HepG2 (cell line): ENCODE measurements around the gene NOP58. TPM values are rescaled to one million over a fixed set of nuclear protein-coding genes. Genes with fewer than 3 reads are reported as not detected.
A peak's percentile ranks its signal among the peaks of the same experiment; 100 is the strongest.

ENCODE experiments used
- AGO1 ChIP-seq: fragments of 200-400 bp; formaldehyde crosslinking; IDR thresholded peaks from 2 replicates; pipeline ENCODE4 v1.6.1; 2017; ENCODE audit warnings: mild to moderate bottlenecking, low read depth, low read length, moderate library complexity; ENCODE audit not compliant: poor library complexity, severe bottlenecking
- ATF7 ChIP-seq, 2 experiments: fragments of 450-650 bp in 1 of 2; sonication (generic) in 1 of 2; formaldehyde crosslinking in 1 of 2; IDR thresholded peaks; 2 replicates each; pipeline versions ENCODE4 v1.4.0 to v1.6.1; 2016 to 2020; ENCODE audit warnings: antibody characterized with exemption in 1 of 2, mild to moderate bottlenecking in 1 of 2, missing genetic modification reagents in 1 of 2
- FIP1L1 ChIP-seq: fragments of 200-400 bp; formaldehyde crosslinking; IDR thresholded peaks from 2 replicates; pipeline ENCODE4 v1.6.1; 2018; ENCODE audit warnings: low read depth, mild to moderate bottlenecking, low read length, moderate library complexity, borderline replicate concordance; ENCODE audit not compliant: insufficient read depth
- HOXA5 ChIP-seq: sonication (generic); formaldehyde crosslinking; IDR thresholded peaks from 2 replicates; pipeline ENCODE4 v1.4.0; 2020; ENCODE audit warnings: missing genetic modification reagents
- KMT2A ChIP-seq: sonication (generic); formaldehyde crosslinking; IDR thresholded peaks from 2 replicates; pipeline ENCODE4 v1.4.0; 2020; ENCODE audit warnings: missing genetic modification reagents
- NFYB ChIP-seq: sonication (generic); formaldehyde crosslinking; IDR thresholded peaks from 2 replicates; pipeline ENCODE4 v1.4.0; 2020; ENCODE audit warnings: missing genetic modification reagents
- POGZ ChIP-seq: sonication (generic); formaldehyde crosslinking; IDR thresholded peaks from 2 replicates; pipeline ENCODE4 v1.4.0; 2020; ENCODE audit warnings: mild to moderate bottlenecking, missing genetic modification reagents
- SP1 ChIP-seq, 2 experiments: fragments of 450-650 bp in 1 of 2; sonication (generic) in 1 of 2; formaldehyde crosslinking in 1 of 2; IDR thresholded peaks; 2 replicates each; pipeline versions ENCODE4 v1.4.0 to v1.6.1; 2016 to 2020; ENCODE audit warnings: missing genetic modification reagents in 1 of 2
- TBL1XR1 ChIP-seq: fragments of 150-350 bp; IDR thresholded peaks from 2 replicates; pipeline ENCODE4 v1.6.1; 2014; ENCODE audit warnings: borderline replicate concordance, low read length; ENCODE audit not compliant: partially characterized antibody
- ZNF124 ChIP-seq: sonication (generic); formaldehyde crosslinking; IDR thresholded peaks from 2 replicates; pipeline ENCODE4 v1.4.0; 2020; ENCODE audit warnings: missing genetic modification reagents
- ZNF329 ChIP-seq: sonication (generic); formaldehyde crosslinking; IDR thresholded peaks from 2 replicates; pipeline ENCODE4 v1.9.0; 2021; ENCODE audit warnings: low read depth, mild to moderate bottlenecking, missing genetic modification reagents
- ZNF614 ChIP-seq: IDR thresholded peaks from 2 replicates; pipeline ENCODE4 v1.6.1; 2018; ENCODE audit warnings: missing biosample characterization, missing genetic modification reagents, inconsistent platforms, borderline replicate concordance
- ZNF615 ChIP-seq: sonication (generic); formaldehyde crosslinking; IDR thresholded peaks from 2 replicates; pipeline ENCODE4 v1.5.0; 2020; ENCODE audit warnings: mild to moderate bottlenecking, missing genetic modification reagents, borderline replicate concordance
- ZNF747 ChIP-seq: sonication (generic); formaldehyde crosslinking; IDR thresholded peaks from 2 replicates; pipeline ENCODE4 v1.8.1; 2023; ENCODE audit warnings: missing genetic modification reagents, mild to moderate bottlenecking, borderline replicate concordance
- ZNF768 ChIP-seq: sonication (generic); formaldehyde crosslinking; IDR thresholded peaks from 2 replicates; pipeline ENCODE4 v1.4.0; 2020; ENCODE audit warnings: missing genetic modification reagents
- polyA plus RNA-seq, 8 experiments: library from polyadenylated mRNA; depleted of rRNA in 3 of 8; stranded (reverse) in 7 of 8; unstranded in 1 of 8; fragments of >200 nt; fragmentation: Illumina TruSeq in 4 of 8; extraction: Trizol in 4 of 8; gene quantifications; 2 replicates each; pipeline versions ENCODE4 v1.2.1 to v1.2.3, GENCODE V29; 2011 to 2016; ENCODE audit warnings: low read depth in 4 of 8, missing spikeins in 1 of 8, mixed read lengths in 1 of 8; ENCODE audit not compliant: insufficient read depth in 1 of 8
- total RNA-seq, 5 experiments: library from RNA; depleted of rRNA; stranded (reverse); fragments of >200 nt; fragmentation: Illumina TruSeq; extraction: Trizol; gene quantifications; 2 replicates each; pipeline ENCODE4 v1.2.3, GENCODE V29; 2016; ENCODE audit warnings: low read depth in 1 of 5
- TF ChIP-seq, protein P1 (sequence below): sonication (generic); formaldehyde crosslinking; IDR thresholded peaks from 2 replicates; pipeline ENCODE4 v1.4.0; 2020; ENCODE audit warnings: missing genetic modification reagents, mild to moderate bottlenecking, borderline replicate concordance
- TF ChIP-seq, protein P2 (sequence below): sonication (generic); formaldehyde crosslinking; IDR thresholded peaks from 2 replicates; pipeline ENCODE4 v1.5.1; 2020; ENCODE audit warnings: missing genetic modification reagents, mild to moderate bottlenecking, borderline replicate concordance
- TF ChIP-seq, protein P3 (sequence below): IDR thresholded peaks from 2 replicates; pipeline ENCODE4 v1.6.1; 2016; ENCODE audit warnings: missing genetic modification reagents, missing compliant biosample characterization
- TF ChIP-seq, protein P4 (sequence below): sonication (generic); formaldehyde crosslinking; IDR thresholded peaks from 2 replicates; pipeline ENCODE4 v1.8.0; 2022; ENCODE audit warnings: missing genetic modification reagents, mild to moderate bottlenecking, inconsistent platforms, borderline replicate concordance
- TF ChIP-seq, protein P5 (sequence below): sonication (generic); formaldehyde crosslinking; IDR thresholded peaks from 2 replicates; pipeline ENCODE4 v1.8.1; 2023; ENCODE audit warnings: mild to moderate bottlenecking, inconsistent platforms, moderate library complexity, missing genetic modification reagents, borderline replicate concordance

Gene NOP58
- total and polyA plus RNA-seq, 2 of the 13 experiments (the other 11 are each of a cell fraction or from before 2014, with no cell fraction given) = 74.9 to 203 TPM

DNA sequence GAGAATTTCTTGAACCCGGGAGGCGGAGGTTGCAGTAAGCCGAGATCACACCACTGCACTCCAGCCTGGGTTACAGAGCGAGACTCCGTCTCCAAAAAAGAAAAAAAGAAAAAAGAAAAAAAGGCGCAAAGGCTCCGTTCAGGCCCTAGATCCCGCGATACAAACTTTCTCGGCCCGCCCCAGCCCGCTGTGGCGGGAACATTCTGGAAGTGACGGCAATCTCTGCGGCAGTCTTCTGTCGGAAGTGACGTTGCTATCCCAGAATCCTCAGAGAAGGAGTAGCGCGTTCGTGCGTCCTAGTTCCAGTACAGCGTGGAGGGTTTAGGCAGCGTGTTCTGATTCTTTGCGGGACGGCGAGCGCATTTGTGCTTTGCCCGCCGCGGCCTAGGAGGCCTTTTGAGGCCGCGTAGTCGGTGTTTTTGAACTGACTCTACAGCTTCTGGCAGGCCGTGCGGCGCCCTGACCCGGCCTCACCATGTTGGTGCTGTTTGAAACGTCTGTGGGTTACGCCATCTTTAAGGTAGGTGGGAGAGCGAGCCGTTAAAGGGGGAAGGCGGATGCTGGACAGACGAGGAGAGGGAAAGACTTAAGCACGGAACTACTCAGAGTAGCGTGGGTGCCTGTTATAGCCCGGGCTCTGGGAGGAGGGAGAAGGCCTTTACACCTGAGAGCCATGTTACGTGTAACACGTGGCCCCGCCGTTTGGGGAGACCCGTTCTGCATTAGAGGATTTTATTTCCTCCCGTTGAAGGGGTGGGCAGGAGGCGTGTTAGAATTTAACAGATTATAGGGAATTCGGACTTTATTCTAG is at the start of gene NOP58 (continued):
- TF ChIP-seq SP1 (IDR thresholded peaks at IDR 0.05) = no peak
- TF ChIP-seq SP1 (CRISPR knock-in tag; IDR thresholded peaks at IDR 0.05) = peak; percentile 9; the same call in 1 of the 2 replicates
- TF ChIP-seq ZNF329 = peak; percentile 88
- TF ChIP-seq, protein P1, sequence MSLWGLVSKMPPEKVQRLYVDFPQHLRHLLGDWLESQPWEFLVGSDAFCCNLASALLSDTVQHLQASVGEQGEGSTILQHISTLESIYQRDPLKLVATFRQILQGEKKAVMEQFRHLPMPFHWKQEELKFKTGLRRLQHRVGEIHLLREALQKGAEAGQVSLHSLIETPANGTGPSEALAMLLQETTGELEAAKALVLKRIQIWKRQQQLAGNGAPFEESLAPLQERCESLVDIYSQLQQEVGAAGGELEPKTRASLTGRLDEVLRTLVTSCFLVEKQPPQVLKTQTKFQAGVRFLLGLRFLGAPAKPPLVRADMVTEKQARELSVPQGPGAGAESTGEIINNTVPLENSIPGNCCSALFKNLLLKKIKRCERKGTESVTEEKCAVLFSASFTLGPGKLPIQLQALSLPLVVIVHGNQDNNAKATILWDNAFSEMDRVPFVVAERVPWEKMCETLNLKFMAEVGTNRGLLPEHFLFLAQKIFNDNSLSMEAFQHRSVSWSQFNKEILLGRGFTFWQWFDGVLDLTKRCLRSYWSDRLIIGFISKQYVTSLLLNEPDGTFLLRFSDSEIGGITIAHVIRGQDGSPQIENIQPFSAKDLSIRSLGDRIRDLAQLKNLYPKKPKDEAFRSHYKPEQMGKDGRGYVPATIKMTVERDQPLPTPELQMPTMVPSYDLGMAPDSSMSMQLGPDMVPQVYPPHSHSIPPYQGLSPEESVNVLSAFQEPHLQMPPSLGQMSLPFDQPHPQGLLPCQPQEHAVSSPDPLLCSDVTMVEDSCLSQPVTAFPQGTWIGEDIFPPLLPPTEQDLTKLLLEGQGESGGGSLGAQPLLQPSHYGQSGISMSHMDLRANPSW (CRISPR knock-in tag) = peak; percentile 79
- TF ChIP-seq, protein P2, sequence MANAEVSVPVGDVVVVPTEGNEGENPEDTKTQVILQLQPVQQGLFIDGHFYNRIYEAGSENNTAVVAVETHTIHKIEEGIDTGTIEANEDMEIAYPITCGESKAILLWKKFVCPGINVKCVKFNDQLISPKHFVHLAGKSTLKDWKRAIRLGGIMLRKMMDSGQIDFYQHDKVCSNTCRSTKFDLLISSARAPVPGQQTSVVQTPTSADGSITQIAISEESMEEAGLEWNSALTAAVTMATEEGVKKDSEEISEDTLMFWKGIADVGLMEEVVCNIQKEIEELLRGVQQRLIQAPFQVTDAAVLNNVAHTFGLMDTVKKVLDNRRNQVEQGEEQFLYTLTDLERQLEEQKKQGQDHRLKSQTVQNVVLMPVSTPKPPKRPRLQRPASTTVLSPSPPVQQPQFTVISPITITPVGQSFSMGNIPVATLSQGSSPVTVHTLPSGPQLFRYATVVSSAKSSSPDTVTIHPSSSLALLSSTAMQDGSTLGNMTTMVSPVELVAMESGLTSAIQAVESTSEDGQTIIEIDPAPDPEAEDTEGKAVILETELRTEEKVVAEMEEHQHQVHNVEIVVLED (CRISPR knock-in tag) = peak; percentile 94
- TF ChIP-seq ZNF615 (CRISPR knock-in tag) = peak; percentile 69; the same call in 1 of the 2 replicates
- no peak for TF ChIP-seq AGO1
- TF ChIP-seq ZNF614 (CRISPR knock-in tag) = no peak
- TF ChIP-seq, protein P3, sequence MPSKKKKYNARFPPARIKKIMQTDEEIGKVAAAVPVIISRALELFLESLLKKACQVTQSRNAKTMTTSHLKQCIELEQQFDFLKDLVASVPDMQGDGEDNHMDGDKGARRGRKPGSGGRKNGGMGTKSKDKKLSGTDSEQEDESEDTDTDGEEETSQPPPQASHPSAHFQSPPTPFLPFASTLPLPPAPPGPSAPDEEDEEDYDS = peak; percentile 92
- TF ChIP-seq KMT2A (CRISPR knock-in tag) = peak; percentile 95
- TF ChIP-seq FIP1L1 = no peak
- TF ChIP-seq ZNF768 (CRISPR knock-in tag) = peak; percentile 72; the same call in 1 of the 2 replicates
- TF ChIP-seq POGZ = peak; percentile 91
- no peak for TF ChIP-seq TBL1XR1
- TF ChIP-seq NFYB (CRISPR knock-in tag) = 0 out of 2 replicates have a peak, but pooled peaks have one; percentile 37
- TF ChIP-seq, protein P4, sequence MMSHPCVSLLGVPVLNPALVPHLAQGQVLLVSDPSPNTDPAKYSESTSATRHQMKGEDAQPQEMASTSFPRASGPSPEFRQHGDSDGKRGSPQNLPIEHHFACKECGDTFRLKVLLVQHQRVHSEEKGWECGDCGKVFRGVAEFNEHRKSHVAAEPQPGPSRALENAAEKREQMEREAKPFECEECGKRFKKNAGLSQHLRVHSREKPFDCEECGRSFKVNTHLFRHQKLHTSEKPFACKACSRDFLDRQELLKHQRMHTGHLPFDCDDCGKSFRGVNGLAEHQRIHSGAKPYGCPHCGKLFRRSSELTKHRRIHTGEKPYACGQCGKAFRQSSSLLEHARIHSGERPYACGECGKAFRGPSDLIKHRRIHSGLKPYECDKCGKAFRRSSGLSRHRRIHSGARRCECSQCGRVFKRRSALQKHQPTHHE = peak; percentile 82
- TF ChIP-seq ATF7 (IDR thresholded peaks at IDR 0.05) = peak; percentile 31; the same call in 1 of the 2 replicates
- TF ChIP-seq ATF7 (CRISPR knock-in tag; IDR thresholded peaks at IDR 0.05) = 0 out of 2 replicates have a peak, but pooled peaks have one; percentile 63
- no peak; the same call in 1 of the 2 replicates for TF ChIP-seq ZNF747 (CRISPR knock-in tag)
- TF ChIP-seq, protein P5, sequence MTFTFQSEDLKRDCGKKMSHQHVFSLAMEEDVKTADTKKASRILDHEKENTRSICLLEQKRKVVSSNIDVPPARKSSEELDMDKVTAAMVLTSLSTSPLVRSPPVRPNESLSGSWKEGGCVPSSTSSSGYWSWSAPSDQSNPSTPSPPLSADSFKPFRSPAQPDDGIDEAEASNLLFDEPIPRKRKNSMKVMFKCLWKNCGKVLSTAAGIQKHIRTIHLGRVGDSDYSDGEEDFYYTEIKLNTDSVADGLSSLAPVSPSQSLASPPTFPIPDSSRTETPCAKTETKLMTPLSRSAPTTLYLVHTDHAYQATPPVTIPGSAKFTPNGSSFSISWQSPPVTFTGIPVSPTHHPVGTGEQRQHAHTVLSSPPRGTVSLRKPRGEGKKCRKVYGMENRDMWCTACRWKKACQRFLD (CRISPR knock-in tag) = peak; percentile 85
- peak; percentile 91 for TF ChIP-seq HOXA5 (CRISPR knock-in tag)
- TF ChIP-seq ZNF124 (CRISPR knock-in tag) = peak; percentile 96
